ENCODE results near the gene FTH1.

DNA sequence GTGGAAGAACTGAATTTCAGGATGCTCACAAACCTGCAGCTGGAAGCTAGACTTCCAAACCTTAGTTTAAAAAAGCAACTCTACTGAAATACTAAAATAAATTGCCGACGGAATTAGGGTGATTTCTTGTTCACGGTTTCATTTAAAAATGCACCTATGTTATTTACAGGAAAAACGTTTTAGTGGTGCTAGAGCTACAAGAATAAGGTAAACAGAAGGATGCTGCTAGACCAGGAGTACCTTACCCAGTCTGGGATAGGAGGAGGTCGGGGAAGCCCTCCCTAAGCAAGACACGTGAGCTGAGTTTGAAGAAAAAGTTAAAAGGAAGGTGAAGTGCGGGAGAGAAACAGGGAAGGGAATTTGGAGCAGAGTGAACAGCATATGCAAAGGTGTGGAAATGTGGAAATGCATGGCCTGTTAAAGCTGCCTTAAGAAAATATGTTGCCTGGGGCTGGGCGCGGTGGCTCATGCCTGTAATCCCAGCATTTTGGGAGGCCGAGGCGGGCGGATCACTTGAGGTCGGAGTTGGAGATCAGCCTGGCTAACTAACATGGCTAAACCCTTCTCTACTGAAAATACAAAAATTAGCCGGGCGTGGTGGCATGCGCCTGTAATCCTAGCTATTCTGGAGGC lies 1.4 kb upstream of the FTH1 start:
- TF ChIP-seq CEBPB (IDR thresholded peaks at IDR 0.05; ENCODE audit: low read depth) = no peak
- TF ChIP-seq, protein P1, sequence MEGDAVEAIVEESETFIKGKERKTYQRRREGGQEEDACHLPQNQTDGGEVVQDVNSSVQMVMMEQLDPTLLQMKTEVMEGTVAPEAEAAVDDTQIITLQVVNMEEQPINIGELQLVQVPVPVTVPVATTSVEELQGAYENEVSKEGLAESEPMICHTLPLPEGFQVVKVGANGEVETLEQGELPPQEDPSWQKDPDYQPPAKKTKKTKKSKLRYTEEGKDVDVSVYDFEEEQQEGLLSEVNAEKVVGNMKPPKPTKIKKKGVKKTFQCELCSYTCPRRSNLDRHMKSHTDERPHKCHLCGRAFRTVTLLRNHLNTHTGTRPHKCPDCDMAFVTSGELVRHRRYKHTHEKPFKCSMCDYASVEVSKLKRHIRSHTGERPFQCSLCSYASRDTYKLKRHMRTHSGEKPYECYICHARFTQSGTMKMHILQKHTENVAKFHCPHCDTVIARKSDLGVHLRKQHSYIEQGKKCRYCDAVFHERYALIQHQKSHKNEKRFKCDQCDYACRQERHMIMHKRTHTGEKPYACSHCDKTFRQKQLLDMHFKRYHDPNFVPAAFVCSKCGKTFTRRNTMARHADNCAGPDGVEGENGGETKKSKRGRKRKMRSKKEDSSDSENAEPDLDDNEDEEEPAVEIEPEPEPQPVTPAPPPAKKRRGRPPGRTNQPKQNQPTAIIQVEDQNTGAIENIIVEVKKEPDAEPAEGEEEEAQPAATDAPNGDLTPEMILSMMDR (IDR thresholded peaks at IDR 0.05 in 2 of 3, conservative IDR thresholded peaks at IDR 0.05 in 1 of 3; ENCODE audit: borderline replicate concordance in 1 of 3, insufficient read depth in 1 of 3, low read depth in 2 of 3, low read length in 2 of 3) = no peak
- TF ChIP-seq, protein P2, sequence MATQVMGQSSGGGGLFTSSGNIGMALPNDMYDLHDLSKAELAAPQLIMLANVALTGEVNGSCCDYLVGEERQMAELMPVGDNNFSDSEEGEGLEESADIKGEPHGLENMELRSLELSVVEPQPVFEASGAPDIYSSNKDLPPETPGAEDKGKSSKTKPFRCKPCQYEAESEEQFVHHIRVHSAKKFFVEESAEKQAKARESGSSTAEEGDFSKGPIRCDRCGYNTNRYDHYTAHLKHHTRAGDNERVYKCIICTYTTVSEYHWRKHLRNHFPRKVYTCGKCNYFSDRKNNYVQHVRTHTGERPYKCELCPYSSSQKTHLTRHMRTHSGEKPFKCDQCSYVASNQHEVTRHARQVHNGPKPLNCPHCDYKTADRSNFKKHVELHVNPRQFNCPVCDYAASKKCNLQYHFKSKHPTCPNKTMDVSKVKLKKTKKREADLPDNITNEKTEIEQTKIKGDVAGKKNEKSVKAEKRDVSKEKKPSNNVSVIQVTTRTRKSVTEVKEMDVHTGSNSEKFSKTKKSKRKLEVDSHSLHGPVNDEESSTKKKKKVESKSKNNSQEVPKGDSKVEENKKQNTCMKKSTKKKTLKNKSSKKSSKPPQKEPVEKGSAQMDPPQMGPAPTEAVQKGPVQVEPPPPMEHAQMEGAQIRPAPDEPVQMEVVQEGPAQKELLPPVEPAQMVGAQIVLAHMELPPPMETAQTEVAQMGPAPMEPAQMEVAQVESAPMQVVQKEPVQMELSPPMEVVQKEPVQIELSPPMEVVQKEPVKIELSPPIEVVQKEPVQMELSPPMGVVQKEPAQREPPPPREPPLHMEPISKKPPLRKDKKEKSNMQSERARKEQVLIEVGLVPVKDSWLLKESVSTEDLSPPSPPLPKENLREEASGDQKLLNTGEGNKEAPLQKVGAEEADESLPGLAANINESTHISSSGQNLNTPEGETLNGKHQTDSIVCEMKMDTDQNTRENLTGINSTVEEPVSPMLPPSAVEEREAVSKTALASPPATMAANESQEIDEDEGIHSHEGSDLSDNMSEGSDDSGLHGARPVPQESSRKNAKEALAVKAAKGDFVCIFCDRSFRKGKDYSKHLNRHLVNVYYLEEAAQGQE (IDR thresholded peaks at IDR 0.05; ENCODE audit: low read depth) = no peak
- no peak for TF ChIP-seq EGR1 (IDR thresholded peaks at IDR 0.05; ENCODE audit: low read depth)
- TF ChIP-seq EZH2 (IDR thresholded peaks at IDR 0.05) = no peak
- TF ChIP-seq YY1 (IDR thresholded peaks at IDR 0.05; ENCODE audit: extremely low read depth, insufficient replicate concordance, low read depth, low read length) = no peak
- no peak for TF ChIP-seq CBX3 (IDR thresholded peaks at IDR 0.05; ENCODE audit: low read depth)
- no peak for TF ChIP-seq ZNF274 (IDR thresholded peaks at IDR 0.05; ENCODE audit: low read depth, low read length)
- no peak; the same call in 1 of the 2 replicates for TF ChIP-seq ZFX (IDR thresholded peaks at IDR 0.05)
- TF ChIP-seq JUND (IDR thresholded peaks at IDR 0.05) = no peak
- TF ChIP-seq POLR2A (IDR thresholded peaks at IDR 0.05; ENCODE audit: borderline replicate concordance, extremely low read depth, insufficient read depth, insufficient read length) = no peak
- TF ChIP-seq POLR2AphosphoS5 (IDR thresholded peaks at IDR 0.05; ENCODE audit: low read depth, low read length) = no peak
- TF ChIP-seq EZH2phosphoT487 (IDR thresholded peaks at IDR 0.05; ENCODE audit: borderline replicate concordance) = no peak
- TF ChIP-seq, protein P3, sequence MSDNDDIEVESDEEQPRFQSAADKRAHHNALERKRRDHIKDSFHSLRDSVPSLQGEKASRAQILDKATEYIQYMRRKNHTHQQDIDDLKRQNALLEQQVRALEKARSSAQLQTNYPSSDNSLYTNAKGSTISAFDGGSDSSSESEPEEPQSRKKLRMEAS (IDR thresholded peaks at IDR 0.05) = no peak
